ENCODE data around the gene SIGLEC6. TPM values are rescaled to one million over a fixed set of nuclear protein-coding genes. Genes with fewer than 3 reads are reported as not detected.
A peak's percentile ranks its signal among the peaks of the same experiment; 100 is the strongest.

The SIGLEC6 gene
- total RNA-seq = under 1 TPM in 2 of 9 donors, not detected in 7; 0.06 to 0.18 TPM
- not detected for polyA plus RNA-seq
- long read RNA-seq, donor 1 = 0 reads
- long read RNA-seq, donor 2 = 0 reads
- long read RNA-seq, donor 3 = 0 reads
- long read RNA-seq, donor 4 = 0 reads
- long read RNA-seq, donor 5 = 0 reads
- long read RNA-seq, donor 6 = 0 reads
- long read RNA-seq, donor 7 = 0 reads
- long read RNA-seq, donor 8 = 0 reads
- long read RNA-seq, donor 9 = 0 reads
- long read RNA-seq, donor 10 = 0 reads

DNA sequence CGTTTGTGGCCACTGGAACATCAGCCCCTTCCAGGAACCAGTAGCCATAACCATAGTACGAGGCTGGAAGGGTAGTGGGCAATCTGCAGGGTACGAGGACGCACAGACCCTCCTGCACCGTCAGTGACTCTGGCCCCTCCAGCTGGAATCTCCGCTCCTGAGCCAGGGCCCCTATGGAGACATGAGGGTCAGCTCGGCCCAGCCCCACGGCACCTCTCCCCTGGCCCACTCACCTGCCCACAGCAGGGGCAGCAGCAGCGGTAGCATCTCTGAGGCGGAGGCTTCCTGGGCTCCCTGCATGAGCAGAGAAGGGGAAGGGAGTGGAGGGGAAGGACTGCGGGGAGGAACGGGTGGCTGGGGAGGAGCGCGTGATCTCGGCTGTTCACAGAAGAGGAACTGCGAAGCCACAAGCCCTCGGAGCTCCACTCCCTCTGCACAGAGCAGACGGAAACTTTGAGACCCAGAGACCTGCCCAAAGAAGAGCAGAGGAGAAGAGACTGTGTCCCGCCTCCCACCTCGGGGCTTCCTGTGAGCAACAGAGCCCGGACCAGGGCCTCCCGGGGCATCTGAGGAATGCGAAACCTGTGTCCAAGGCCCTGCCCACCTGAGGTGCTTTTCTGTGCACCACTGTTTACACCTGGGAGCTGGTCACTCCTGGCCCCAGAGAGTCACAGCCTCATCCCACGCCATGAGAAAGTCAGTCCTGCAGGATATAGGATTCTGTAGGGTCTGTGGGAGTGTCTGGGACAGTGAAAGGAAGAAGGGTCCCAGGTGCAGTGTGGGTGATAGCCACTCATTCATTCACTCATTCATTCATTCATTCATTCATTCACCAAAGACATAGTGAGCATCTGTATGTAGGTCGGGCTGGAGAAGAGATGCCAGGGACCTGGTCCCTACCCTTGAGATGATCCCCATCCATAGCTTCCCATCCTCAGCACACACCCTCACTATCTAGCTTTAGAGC, at the start of gene SIGLEC6:
Gene SIGLEC6 (minus strand): TSS at position 322 of the 967 bp plus-strand sequence. CDS start 22 bp downstream, at position 300.
- intact Hi-C loops (cut with DNase I) = no loop called here
- Histone ChIP-seq H3K36me3 (replicated peaks in 1 of 2) (no peaks in the 10 kb centered on the region), H3K27ac (no peak within 1 kb of the TSS), H3K4me3 (no peak within 1 kb of the TSS), H3K27me3 (no peaks in the 10 kb centered on the region), H3K4me1 (replicated peaks in 1 of 2) (no peaks in the 10 kb centered on the region), H3K9me3 (replicated peaks in 1 of 3) (no peaks in the 10 kb centered on the region)
- DNase-seq = peak; percentile 33 to 63 (median 52)
- TF ChIP-seq, protein P1, sequence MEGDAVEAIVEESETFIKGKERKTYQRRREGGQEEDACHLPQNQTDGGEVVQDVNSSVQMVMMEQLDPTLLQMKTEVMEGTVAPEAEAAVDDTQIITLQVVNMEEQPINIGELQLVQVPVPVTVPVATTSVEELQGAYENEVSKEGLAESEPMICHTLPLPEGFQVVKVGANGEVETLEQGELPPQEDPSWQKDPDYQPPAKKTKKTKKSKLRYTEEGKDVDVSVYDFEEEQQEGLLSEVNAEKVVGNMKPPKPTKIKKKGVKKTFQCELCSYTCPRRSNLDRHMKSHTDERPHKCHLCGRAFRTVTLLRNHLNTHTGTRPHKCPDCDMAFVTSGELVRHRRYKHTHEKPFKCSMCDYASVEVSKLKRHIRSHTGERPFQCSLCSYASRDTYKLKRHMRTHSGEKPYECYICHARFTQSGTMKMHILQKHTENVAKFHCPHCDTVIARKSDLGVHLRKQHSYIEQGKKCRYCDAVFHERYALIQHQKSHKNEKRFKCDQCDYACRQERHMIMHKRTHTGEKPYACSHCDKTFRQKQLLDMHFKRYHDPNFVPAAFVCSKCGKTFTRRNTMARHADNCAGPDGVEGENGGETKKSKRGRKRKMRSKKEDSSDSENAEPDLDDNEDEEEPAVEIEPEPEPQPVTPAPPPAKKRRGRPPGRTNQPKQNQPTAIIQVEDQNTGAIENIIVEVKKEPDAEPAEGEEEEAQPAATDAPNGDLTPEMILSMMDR (IDR thresholded peaks at IDR 0.05) = no peak
- no peak for TF ChIP-seq POLR2A (IDR thresholded peaks at IDR 0.05)
- WGBS, 4 donors = 28 to 43% (median 34%) methylated on average over 14 to 25 of the region's 25 CpGs

DNA sequence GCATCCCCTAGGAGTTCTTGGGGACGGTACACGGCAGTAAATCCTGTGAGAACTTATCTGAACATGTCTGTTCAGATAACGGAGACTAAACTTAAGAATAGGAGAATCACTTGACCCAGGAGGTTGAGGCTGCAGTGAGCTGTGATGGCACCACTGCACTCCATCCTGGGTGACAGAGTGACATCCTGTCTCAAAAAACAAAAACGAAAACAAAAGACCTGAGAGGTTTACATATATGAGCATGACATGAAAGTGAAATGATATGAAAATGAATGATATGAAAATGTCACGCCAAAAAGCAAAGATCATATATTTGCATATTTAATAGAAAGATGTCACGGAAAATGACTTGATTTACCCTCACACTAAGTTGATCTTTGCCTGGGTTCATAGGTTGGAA, 45.4 kb upstream of the SIGLEC6 start:
- no peak for DNase-seq
- Histone ChIP-seq H3K27me3 (no peaks in the 10 kb centered on the region), H3K4me1 (replicated peaks in 1 of 2) (peaks cover 0 to 11% of the 10 kb centered on the region in 2 donors), H3K27ac (no peak overlapping the region), H3K36me3 (replicated peaks in 1 of 2) (peaks cover 0 to 37% of the 10 kb centered on the region in 2 donors), H3K4me3 (no peak overlapping the region), H3K9me3 (replicated peaks in 1 of 3) (no peaks in the 10 kb centered on the region)
- intact Hi-C loops (cut with DNase I) = no loop called here
- WGBS, 4 donors = 92 to 96% (median 93%) methylated on average over 6 of the region's 6 CpGs
- TF ChIP-seq POLR2A (IDR thresholded peaks at IDR 0.05) = no peak
- TF ChIP-seq, protein P1 (IDR thresholded peaks at IDR 0.05) = no peak

DNA sequence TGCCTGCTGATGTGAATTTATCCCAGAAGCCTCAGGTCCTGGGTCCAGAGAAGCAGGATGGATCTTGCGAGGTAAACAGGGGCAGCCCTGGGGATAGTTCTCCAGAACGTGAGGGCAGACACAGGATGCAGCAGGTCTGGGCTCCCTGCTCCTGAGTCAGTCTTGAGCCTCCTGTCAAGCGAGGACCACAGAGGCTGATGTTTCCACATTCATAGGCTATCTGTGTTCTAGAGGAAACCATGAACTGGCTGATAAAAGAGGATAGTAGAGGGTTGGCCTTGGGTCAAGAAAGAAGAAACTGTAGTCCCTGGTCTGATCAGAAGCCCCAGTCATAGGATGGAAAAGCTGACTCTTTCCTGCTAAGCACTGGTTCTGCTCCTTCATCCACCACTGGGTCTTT, 41.9 kb upstream of the SIGLEC6 start:
- H3K27me3 ChIP-seq = no peaks in the 10 kb centered on the region
- no peak overlapping the region for H3K4me3 ChIP-seq
- H3K27ac ChIP-seq = no peak overlapping the region
- TF ChIP-seq, protein P1 (IDR thresholded peaks at IDR 0.05) = no peak
- TF ChIP-seq POLR2A (IDR thresholded peaks at IDR 0.05) = no peak
- DNase-seq = no peak
- 91 to 95% (median 94%) methylated on average over 2 to 3 of the region's 3 CpGs for WGBS, 4 donors
- intact Hi-C loops (cut with DNase I) = no loop called here
- peaks cover 0 to 14% of the 10 kb centered on the region in 2 donors for H3K4me1 ChIP-seq (replicated peaks in 1 of 2)
- no peaks in the 10 kb centered on the region for H3K9me3 ChIP-seq (replicated peaks in 1 of 3)
- H3K36me3 ChIP-seq (replicated peaks in 1 of 2) = peaks cover 0 to 20% of the 10 kb centered on the region in 2 donors

DNA sequence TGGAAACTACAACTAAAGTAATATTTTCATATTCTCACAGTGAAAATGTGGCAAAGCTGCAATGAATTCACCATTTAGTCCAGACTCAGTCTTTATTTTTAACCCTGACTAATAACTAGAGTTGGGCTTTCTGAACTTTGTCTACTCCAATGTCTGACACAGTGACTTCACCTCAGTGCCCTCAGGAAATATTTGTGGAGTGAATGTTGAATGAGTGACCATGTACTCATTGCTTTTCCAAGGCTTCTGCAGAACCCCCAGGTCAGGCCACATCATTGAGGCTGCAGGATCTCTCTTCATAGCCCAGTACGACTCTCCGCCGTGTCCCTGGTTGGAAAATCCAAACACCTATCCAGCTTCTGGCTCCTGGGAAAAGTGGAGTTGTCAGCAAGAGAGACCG, 41.4 kb upstream of the SIGLEC6 start:
- whole genome bisulfite sequencing, 4 donors = 75 to 96% (median 92%) methylated on average over 4 of the region's 4 CpGs
- Histone ChIP-seq H3K9me3 (replicated peaks in 1 of 3) (no peaks in the 10 kb centered on the region), H3K36me3 (replicated peaks in 1 of 2) (peaks cover 0 to 20% of the 10 kb centered on the region in 2 donors), H3K27me3 (no peaks in the 10 kb centered on the region), H3K4me1 (replicated peaks in 1 of 2) (peaks cover 0 to 14% of the 10 kb centered on the region in 2 donors), H3K4me3 (no peak overlapping the region), H3K27ac (no peak overlapping the region)
- DNase-seq = no peak
- TF ChIP-seq, protein P1 (IDR thresholded peaks at IDR 0.05) = no peak
- TF ChIP-seq POLR2A (IDR thresholded peaks at IDR 0.05) = no peak
- intact Hi-C loops (cut with DNase I) = no loop called here
